Stimulated activated CD8-positive, alpha-beta memory T cell treated with anti-CD3 and anti-CD28 coated beads, Interleukin-12 subunit alpha, Interleukin-12 subunit beta, amount 100 ng/mL, for 1 hour (primary cell): Measurements from ENCODE around the gene C1orf141.
"Not testable (repeated sequence)": the region's sequence is repeated elsewhere in the genome, so short reads cannot be mapped to it uniquely, and the experiment has no call there.

Source experiments
- DNase-seq: peaks from one replicate; pipeline ENCODE4 v3.0.0-alpha.2; 2020; ENCODE audit warnings: low read depth

Gene C1orf141

DNA sequence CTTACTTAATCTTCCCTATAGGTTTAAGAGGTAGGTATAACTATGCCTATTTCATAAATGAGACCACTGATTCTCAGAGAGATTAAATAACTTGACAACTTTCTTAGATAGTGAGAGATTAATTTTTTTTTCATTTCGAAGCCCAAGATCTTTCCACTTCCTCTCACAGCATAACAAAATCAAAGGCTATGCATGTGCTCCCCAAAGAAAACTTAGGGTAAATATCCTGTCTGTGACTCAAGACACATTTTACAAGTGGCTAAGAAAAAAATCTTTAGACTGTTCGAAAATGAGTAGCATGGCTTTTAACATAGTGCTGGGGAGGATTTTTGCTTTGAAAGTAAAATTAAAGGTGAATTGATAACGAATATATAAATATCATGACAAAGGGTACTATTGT is 8.2 kb upstream of the C1orf141 start:
- DNase-seq = no peak

DNA sequence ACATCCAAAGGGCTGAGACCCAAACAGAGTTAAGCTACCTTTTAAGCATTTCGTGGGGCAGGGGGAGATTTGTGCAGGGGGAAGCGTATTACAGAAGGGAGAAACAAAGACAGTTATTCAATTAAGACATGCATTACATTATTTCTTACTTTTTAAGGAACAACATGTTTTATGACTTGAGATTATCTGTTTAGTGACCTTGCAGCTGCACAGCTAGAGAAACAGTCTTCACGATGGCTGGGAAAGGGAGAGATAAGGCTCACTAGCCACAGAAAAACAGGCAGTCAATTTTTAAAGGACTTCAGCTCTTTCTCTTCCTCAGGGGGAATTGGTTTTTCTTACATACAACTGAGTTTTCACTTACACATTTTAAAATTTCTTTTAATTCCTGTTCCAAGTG is 7.1 kb upstream of the C1orf141 start:
- not testable (repeated sequence) for DNase-seq

GRCh38 chr1:67140460-67140859 is 5.7 kb upstream of the C1orf141 start:
- DNase-seq = no peak

- DNase-seq = no peak
These were observed 4.2 kb upstream of the C1orf141 start for GRCh38 chr1:67138813-67139499.

DNA sequence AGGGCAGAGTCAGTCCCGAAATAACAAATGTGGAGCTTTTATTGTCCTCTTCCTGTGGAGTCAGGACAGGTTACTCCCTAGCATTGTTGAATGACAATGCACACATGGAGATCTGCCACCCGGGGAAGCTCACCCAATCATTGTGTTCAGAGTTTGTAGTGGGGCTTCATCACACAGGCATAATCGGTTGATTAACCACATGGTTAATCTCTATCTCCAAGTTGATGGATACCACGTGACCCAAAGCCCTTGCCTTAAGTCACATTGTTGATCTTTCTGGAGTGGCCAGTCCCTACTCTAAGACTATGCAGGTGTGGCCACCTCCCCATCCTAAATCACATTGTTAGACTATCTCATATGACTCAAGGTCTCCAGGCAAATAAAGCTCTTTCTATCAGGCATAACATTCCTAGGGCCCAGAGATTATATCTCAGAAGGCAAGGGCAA is 2.6 kb upstream of the C1orf141 start:
- DNase-seq = no peak

DNA sequence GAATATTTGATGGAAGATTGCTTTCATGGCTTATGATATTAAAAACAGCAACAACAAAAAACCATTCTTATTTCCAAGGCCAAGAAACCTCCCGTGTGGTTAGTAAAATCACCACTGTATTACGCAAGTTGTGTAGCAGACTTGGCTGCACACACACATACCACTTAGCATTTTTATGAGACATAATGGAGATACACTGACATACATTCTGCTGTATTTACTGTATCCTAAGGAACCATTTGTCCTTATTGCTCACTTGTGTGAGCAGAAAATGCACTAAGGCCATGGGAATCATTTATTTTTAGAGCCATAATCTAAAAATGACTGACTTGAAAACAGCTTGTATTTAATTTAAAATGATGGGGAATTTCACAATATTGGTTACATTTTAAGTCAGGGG is 584 bp upstream of the C1orf141 start:
- no peak for DNase-seq

DNA sequence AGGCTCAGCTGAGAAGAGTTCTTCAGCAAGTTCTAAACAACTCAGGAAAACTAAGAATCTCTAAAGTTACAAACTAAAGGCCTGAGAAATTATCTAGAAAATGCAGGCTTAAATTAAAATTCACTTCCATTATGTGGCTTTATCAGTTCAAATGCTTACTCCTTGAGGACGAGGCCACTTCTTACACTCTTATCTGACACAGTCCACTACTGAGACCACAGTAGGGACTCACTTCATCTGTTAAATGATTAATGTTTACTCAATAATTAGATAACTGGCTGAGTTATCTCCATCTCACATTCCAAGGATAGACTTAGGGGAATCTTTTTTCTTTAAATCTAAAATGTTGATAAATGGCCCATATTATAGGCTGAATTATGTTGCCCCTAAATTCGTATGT is 1.6 kb downstream of the C1orf141 start:
- no peak for DNase-seq

GRCh38 chr1:67130673-67131072 is 4.1 kb downstream of the C1orf141 start:
- DNase-seq = no peak

- no peak for DNase-seq
These were observed 7.8 kb downstream of the C1orf141 start for GRCh38 chr1:67126974-67127373.

DNA sequence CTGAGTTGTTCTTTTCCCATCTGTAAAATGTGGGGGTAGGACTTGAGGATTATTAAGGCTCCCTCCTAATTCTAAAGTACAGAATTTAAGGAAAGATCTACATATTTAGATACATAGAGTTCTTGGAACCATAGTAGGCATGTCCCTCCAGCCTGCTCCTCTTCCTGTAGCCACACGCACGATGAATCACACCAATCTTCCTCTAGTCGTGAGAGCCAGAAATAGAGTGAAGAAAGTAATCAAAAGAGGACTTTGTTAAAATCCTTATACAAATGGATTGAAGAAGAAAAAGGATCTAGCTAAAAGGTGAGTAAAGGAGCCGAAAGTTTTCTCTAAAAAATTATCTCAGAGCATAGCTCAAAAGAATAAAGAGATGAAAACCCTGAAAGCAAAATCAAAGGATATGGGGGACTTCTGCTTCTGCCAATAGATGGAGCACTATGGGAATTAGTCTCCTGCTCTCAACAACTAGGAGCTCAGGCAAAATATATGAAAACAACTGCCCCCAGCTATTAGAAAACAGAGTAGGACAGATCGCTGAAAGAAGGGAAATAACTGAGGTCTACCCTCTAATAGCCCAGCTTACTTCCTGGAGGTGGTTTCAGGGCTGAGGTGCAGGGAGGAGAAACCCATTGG is 8.5 kb downstream of the C1orf141 start:
- no peak for DNase-seq

DNA sequence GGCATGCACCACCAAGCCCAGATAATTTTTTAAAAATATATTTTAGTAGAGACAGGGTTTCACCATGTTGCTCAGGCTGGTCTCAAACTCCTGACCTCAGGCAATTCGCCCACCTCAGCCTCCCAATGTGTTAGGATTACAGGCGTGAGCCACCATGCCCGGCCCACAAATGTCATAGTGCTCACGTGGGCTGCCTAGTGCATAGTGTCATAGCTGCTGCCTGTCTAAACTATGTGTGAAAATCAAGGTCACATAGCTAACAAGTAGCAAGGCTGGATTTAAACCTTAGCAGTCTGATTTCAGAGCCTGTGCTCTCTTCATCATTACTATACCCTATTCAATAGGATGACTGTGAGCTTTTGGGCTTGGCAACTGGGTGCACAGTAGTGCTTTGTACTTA is 10.3 kb downstream of the C1orf141 start:
- DNase-seq = no peak

GRCh38 chr1:67120855-67121619 is 13.7 kb downstream of the C1orf141 start:
- DNase-seq = no peak

GRCh38 chr1:67118646-67119045 is 16.1 kb downstream of the C1orf141 start:
- no peak for DNase-seq

GRCh38 chr1:67118191-67118590 is 16.6 kb downstream of the C1orf141 start:
- no peak for DNase-seq

DNA sequence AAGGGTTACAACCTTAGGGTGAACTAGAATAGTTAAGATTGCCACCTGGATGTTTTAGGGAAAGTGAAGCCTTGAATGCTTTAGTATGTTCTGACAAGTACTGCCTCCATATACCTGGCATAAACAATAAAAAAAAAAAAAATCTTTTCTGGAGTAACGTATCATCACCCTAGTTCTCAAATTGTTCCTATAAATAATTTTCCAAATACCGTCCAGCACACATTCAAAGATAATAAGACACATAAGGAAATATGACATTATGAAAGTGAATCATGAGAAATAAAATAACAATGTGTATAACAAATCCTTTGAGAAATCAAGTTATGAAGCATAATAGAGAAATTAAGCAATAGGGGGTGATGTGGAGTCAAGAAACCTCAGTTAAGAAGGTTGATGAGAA is 20.6 kb downstream of the C1orf141 start:
- no peak for DNase-seq

GRCh38 chr1:67110352-67110751 is 24.4 kb downstream of the C1orf141 start:
- no peak for DNase-seq

- no peak for DNase-seq
These were observed 29.3 kb downstream of the C1orf141 start for GRCh38 chr1:67105508-67105907.

DNA sequence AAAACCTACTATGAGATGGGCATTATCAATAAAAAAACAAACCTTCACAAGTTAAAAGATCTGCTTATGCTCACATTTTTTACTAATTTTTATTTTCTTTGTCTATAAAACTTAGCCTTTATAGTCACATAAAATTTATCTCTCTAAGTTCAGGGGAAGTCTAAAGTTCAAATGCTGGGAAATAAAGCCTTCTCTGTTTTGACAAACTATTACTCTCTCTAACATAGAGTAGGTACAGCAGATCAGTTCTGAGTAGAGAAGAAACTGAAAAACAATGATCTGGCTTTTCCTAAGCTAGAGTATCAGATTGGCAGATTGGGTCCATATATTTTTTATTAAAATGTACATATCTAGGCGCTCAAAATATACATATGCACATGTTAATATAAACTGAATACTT is 31.2 kb downstream of the C1orf141 start:
- no peak for DNase-seq

GRCh38 chr1:67100833-67101232 is 33.9 kb downstream of the C1orf141 start:
- DNase-seq = no peak

GRCh38 chr1:67097305-67097704 is 37.5 kb downstream of the C1orf141 start:
- no peak for DNase-seq

- DNase-seq = no peak
These were observed 40.6 kb downstream of the C1orf141 start for GRCh38 chr1:67094191-67094590.

- no peak for DNase-seq
These were observed 45.0 kb downstream of the C1orf141 start for GRCh38 chr1:67089685-67090208.

DNA sequence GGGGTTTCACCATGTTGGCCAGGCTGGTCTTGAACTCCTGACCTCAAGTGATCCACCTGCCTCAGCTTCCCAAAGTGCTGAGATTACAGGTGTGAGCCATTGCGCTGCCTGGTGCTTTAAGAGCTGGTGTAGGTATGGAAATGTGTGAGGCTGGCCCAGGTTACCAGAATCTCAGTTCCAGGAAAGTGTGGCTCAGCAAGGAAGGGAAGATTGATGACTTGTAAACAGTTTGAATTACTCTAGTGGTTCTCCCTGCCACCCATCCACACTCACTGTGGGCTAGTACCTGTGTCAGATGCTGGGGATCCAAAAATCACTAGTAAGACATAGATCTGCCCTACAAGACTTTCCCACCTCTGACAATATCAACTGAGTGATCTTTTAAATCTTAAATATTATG is 46.3 kb downstream of the C1orf141 start:
- no peak for DNase-seq
